Activated CD8-positive, alpha-beta memory T cell treated with anti-CD3 and anti-CD28 coated beads for 1 hour (primary cell): ENCODE data around the gene RNU1-1.
"Not testable (repeated sequence)": the region's sequence is repeated elsewhere in the genome, so short reads cannot be mapped to it uniquely, and the experiment has no call there.

ENCODE experiments used
- DNase-seq, 2 donors: peaks; one replicate each; pipeline ENCODE4 v3.0.0-alpha.2; 2020; ENCODE audit warnings: low read depth in 1 of 2; ENCODE audit errors: extremely low read depth in 1 of 2

Gene RNU1-1

DNA sequence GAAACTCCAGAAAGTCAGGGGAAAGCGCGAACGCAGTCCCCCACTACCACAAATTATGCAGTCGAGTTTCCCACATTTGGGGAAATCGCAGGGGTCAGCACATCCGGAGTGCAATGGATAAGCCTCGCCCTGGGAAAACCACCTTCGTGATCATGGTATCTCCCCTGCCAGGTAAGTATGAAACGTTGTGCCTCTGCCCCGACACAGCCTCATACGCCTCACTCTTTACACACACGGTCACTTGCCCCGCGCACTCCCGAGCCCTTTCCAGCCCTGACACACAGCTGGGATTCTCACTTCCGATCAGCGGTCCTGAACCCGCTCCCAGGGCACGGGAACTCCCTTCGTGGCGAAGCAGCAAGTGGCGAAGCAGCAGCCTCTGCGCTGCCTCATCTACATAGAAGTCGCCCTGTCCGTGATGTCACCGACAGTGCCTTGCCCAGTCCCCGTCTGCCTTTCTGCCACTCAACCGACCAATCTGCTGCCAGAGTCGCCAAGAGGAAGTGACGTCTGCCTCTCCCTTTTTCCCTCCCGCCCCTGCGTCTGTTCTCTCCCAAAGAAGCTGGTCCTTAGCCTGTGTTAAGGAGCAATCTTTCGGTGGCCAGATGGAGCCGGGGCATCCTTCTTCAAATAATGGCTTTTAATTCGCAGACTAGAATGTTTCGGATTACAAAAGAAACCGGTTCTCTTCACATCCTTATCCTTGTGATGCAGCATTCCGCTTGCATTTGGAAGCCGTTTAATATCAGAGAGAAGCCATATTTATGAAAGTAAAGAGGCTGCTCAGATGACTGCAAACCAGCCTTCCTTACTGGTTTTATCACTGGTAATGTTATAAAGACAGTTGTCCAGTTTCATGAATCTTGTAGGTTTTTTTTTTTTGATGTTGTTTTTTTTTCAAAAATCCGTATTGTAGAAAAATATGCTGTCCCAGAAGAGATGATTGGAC lies at the start of gene RNU1-1:
TSS of gene RNU1-1 (minus strand) at position 179 of the 949 bp plus-strand sequence.
- peak; percentile 42 to 53 for DNase-seq

DNA sequence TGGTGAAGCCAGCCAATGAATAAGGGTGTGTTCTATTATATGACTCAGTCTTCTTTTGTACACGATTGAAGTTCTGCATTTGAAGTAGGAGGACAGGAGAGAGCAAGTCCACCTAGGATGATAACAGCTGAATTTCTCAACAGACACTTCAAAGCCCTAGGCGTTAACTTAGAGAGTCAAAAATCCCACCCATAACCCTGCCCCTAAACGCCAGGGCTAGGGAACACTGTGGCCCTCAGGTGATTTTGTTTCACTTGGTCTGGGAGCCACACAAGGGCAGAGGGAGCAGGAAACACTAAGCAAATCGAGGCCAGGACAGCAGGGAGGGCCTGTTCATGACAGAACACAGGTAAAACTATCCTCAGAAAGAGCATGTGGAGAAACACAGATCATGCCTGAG lies 47.0 kb upstream of the RNU1-1 start:
- not testable (repeated sequence) for DNase-seq

DNA sequence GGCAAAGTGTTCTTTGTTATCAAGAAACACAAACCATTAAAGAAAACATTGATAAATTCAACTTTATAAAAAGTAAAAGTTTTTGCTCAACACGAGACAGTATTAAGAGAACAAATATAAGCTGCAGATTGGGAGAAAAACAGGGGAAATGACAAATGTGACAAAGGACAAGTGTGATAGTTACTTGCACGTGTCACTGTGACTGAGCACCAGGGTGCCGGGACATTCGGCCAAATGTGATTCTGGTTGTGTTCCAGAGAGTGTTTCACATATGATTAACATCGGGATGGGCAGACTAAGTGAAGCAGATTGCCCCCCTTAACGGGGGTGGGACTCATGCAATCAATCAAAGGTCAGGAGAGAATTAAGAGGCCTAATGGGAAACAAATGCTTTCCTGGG lies 46.4 kb upstream of the RNU1-1 start:
- DNase-seq = not testable (repeated sequence)

DNA sequence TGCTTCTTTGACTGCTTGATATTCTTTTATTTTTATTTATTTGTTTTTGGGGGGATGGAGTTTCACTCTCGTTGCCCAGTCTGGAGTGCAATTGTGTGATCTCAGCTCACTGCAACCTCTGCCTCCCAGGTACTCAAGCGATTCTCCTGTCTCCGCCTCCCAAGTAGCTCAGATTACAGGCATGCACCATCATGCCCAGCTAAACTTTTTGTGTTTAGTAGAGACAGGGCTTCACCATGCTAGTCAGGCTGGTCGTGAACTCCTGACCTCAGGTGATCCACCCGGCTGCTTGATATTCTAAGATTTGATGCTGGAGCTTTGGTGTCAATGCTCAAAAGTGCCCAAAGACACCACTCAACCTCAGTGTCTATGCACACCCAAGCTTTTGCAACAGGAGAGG lies 45.6 kb upstream of the RNU1-1 start:
- DNase-seq = not testable (repeated sequence)

DNA sequence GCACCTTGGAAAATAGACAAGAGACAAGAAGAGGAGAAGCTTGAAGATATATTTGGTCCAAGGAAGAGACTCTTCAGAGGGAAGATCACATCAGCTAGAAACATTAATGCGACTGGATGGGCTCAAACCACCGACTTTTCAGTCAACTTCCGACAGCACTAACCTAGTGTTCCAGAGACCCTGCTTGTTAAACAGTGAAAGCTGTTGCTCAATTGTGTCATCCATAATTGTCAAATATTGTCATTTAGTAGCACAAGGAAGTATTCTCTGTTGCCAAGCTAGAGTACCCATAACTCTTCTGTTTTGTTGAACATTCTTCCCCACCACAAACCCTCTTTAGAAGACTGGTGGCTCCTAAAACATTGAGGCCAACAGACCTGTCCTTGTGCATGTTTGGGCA lies 42.9 kb upstream of the RNU1-1 start:
- not testable (repeated sequence) for DNase-seq

DNA sequence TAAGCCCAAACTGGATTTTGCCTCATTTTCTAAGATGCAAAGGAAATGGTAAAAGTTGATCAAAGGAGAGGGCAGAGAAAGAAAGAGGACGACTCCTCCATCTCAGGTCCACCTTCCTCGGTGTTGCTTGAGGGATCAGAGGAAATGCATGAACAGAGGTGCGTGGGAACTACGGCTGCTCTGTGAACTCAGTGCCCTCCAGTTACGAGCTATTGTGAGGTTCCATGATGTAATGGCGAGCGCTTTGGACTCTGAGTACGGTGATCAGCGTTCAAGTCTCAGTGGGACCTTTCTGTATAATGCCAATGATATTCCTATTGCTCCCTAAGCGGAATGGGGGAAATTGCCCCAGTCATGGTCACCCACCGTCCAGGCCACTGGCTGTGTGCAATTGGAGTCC lies 39.2 kb upstream of the RNU1-1 start:
- not testable (repeated sequence) for DNase-seq

DNA sequence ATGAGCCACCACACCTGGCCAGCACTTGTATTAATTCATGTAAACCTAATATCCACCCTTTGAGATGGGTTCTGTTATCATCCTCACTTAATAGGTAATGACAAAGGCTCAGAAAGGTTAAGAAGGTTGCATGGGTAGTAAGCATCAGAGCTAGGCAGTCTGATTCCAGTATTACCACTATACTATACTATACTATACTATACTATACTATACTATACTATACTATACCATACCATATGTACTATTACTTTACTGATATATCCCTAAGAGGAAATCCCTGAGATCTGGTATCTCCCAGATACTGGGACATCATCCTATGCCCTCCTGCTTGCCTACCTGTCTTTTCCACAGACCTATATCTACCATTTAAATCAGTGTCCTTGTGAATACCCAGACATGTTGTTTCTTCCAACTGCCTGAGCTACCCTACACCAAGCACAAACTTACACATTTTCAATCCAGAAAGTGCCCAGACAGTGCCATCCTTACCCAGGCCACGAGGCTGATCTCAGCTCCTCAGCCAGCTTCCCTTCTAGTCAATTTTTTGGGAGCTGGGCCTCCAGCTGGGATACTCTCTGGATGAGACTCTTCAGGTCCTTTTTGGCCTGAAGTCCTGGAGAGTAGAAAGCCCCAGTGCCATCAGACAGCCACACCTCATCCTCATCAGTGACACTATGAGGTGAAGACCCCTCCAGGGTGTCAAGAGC lies 36.3 kb upstream of the RNU1-1 start:
- not testable (repeated sequence) for DNase-seq

DNA sequence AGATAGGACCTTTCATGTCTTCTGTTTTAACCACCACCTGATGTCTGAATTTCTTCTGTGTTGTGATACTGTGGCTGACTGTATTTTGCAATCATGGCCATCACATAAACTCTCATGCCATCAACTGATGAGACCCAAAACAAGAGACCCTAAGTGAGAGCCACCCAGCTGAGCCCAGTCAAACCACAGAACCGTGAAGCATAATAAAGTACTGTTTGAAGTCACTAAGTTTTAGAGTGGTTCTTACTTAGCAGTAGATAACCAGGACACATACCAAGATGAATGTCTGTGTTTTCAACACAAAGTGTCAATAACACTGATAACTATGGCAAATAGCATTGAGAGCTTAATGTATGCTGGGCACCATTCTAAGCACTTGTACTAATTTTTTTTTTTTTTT lies 35.5 kb upstream of the RNU1-1 start:
- DNase-seq = not testable (repeated sequence)

DNA sequence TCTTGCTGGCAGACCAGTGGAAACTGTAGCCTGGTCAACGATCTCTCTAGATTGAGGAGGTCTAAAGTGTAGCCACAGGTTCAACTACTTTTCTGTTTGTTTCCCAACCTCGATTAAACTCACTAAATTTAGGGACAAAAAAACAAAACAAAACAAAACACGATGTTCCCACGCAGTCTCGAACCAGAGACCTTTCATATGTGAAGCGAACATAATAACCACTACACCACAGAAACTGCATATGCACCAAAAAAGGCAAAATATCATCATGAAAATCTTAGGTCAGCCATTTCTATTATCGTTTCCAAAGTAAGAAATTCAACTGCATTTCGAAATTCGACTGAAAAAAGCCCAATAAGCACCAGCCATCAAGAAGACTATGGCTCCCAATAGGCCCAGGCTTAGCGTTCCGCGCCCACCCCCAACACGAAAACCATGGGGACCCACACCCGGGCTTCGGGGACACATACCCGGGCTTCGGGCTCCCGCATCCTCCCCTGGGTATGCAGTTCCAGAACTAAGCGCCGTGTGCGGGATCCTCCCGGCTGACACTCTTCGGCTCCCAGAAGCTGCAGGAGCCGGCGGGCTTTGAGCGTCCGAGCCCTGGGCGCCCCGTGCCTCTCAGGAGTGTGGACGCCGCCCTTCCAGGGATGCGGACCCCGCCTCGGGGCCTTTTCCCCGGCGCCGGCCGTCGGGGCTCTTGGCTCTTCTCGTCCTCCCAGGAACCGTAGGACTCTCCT lies 33.6 kb upstream of the RNU1-1 start:
- DNase-seq = not testable (repeated sequence)

DNA sequence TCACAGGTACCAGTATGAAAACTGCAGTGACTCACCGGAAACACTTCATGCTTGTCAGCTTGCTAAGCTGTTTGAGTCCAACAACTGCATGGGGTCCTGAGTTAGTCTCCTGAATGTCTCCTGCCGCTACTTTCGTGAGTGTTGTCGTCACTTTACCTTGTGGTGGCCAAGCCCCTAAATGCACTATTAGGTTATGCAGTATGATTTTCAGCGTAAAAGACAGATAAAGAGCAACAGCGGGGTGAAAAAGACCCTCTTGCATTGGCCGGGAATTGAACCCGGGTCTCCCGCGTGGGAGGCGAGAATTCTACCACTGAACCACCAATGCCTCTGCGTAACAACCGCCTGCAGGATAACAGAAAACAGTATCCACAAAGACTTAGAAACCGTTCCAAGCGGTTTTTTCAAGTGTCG lies 31.6 kb upstream of the RNU1-1 start:
- DNase-seq = not testable (repeated sequence)

DNA sequence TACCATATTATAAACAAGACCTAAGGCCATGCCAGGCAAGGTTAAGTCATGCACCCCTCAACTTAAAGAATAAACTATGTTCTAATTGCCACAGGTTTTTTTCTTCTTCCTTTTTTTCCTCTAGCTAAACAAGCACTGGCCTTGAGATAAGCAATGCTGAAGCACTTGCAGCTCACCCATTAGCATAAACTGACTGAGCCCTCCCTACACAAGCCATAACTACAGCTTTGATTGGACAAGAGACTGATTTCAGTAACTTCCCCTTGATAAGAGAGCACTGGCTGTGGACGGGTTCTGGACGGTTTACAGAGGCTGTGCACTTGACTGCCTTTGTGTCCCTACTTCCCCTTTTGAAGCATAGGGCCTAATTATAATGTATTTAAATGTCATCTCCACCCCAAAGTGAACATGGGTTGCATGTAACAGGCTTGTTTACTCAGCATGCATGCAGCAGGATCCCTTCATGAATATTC lies 26.4 kb upstream of the RNU1-1 start:
- DNase-seq = not testable (repeated sequence)

DNA sequence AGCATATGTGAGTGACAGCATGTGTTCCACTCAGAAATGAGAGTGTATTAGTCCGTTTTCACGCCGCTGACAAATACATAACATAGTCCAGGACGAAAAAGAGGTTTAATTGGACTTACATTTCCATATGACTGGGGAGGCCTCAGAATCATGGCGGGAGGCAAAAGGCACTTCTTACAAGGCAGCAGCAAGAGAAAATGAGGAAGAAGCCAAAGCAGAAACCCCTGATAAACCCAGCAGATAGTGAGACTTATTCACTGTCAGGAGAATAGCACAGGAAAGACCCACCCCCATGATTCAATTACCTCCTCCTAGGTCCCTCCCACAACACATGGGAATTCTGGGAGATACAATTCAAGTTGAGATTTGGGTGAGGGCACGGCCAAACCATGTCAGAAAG lies 23.4 kb upstream of the RNU1-1 start:
- not testable (repeated sequence) for DNase-seq

DNA sequence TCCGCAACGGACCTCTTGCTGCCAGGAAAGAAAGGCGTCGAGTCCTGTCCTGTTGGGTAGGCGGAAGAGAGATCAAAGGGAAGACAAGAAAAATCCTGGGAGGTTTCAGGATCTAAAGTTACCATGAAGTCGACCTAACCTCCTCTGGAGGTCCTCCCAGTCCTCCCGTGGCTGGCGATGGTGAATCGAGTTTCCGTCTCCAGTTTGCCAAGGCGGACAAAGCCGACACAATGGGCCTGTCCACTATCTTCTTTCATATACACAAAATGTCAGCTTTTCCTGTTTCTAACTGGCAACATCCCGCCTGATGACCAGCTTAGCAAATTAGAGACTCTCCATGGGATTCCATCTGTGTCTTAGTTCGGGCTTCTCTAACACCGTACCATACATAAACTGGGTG lies 22.7 kb upstream of the RNU1-1 start:
- not testable (repeated sequence) for DNase-seq

DNA sequence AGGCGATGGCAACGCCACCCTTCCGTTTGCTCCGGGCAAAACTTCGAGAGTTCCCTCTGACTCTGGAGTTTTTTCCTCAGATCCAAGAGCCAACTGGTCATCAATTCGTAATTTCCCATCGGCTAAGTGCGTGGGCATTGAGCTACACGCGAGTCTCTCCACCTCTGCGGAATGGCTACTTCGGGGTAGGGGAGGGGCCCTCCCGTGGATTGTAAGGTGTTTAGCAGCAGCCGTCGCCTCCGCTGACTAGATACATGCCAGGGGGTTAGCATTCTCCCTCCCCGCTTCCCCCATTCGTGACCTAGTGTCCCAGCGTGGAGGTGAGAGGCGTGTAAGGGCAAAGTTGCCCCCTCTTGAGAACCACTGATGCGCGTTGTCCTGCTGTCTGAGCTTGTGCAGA lies 21.8 kb upstream of the RNU1-1 start:
- not testable (repeated sequence) for DNase-seq

DNA sequence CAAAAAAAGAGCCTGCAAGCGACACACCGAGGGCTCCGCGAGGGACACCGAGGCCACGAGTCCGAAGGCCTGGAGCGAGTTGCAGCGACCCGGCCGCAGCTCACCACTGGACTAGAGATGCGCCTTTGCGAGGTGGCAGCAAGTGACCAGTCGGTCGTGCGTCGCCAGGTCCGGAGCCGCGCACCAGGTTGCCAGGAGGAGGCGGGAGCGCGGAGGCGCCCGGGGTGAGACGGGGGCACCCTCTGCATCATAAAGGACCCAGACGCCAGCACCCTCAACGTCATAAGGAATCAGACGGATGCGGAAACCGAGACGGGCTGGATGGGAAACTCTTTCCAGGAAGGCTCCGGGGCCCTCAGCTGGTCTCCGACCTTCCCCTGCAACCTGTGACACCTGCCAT lies 21.4 kb upstream of the RNU1-1 start:
- DNase-seq = not testable (repeated sequence)

DNA sequence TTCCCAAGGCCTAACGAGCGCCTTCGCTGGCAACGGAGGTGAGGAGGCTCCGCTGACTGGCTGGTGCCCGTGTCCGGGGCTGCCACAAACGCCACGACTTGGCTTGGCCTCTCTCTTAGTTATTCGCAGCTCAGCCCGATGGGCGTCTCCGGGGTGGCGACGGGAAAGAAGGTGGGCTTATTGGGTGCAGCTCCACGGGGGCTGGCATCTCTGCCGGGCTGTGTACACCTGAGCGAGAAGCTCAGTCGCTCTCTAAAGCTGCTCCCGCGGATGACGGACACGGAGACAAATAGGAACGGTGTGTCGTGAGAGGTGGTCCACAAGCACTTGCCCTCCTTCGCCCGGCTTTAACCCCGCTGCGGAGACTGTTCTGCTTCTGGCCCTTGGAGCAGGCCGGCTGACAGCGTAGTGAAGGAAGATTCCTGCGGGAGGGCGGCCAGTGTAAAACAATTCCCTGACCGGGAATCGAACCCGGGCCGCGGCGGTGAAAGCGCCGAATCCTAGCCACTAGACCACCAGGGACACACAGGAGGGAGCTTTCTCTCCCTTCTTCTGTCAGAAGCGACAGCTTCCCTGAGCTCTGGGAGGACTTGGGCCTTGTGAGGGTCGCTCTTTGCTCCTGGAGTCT lies 20.9 kb upstream of the RNU1-1 start:
- not testable (repeated sequence) for DNase-seq

DNA sequence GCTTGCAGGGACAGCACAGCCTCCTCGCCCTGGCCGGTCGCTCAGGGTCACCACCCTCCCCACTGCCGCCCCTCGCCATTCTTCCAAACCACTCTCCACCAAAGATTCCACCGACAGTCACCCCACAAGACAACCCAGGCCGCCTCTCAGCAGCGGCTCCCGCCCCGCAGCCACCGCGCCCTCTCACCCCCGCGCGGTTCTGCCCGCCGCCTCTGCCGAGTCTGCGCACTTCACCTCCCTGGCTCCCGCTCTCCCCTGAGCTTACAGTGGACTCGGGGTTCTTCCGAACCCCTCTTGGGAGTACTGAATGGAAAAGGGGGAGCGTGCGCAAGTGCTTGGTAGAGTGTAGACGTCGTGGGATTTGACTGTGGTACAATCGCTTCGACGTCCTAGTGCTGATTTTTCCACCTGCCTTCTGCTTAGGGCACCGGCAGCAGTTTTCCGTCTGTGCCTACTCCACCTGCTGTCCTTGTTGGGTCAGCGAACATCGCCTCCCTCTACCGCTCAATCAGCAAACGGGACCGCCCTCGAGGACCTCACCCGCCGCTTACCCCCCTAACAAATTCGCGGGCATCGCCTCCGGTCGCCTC lies 20.2 kb upstream of the RNU1-1 start:
- DNase-seq = not testable (repeated sequence)

DNA sequence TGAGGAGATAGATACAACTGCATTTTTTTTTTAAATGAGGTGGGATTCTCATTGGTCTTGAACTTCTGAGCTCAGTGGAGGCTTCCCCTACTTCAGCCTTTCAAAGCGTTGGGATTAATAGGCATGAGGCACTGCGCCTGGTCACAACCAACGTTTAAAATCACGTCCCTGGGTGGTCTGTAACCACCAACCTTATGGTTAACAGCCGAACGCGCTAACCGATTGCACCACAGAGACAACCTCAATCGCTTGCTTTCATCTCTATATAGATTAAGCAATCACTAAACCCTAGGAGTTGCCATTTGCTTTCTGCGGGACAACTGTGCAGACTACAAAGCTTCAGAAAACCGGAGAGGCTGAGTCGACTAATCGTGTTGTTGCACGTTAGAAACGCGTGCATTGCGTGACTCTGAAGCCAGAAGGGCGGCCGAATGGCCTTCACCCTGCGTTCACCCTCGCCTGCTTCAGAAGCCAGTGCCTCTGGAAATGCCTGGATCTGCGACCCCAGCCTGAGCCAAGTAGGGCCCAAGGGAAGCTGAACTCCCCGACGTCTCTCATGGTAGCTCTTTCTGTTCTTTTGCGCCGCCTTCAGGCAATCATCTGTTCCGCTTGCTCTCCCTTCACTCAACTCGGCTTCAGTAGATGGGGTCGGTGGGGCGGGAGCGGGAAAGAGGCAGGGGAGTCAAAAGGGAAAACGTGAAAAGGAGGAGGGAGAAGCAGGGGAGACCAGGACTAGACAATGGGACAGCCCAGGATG lies 18.3 kb upstream of the RNU1-1 start:
- DNase-seq = not testable (repeated sequence)

DNA sequence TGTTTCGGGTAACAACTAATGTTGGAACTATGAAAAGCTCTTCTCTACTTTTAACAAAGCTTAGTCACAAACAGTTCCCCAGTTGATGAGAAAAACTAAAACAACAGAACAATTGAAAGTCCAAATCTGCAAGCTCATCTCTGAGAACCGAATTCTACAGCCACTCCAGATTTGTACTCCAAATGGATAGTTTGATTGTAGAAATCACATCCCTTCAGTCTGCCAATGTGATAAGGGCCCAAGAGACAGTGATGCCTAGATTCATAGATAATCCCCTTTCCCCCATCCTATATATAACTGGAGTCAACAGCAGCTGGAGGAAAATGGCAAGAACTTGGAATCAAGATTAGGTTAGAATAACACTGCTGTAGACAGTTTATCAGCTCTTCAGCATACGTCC lies 14.3 kb upstream of the RNU1-1 start:
- DNase-seq = not testable (repeated sequence)
